ENCODE data around the gene TRIM54. TPM values are rescaled to one million over a fixed set of nuclear protein-coding genes. Genes with fewer than 3 reads are reported as not detected.

Gene TRIM54, protein sequence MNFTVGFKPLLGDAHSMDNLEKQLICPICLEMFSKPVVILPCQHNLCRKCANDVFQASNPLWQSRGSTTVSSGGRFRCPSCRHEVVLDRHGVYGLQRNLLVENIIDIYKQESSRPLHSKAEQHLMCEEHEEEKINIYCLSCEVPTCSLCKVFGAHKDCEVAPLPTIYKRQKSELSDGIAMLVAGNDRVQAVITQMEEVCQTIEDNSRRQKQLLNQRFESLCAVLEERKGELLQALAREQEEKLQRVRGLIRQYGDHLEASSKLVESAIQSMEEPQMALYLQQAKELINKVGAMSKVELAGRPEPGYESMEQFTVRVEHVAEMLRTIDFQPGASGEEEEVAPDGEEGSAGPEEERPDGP
- total RNA-seq: 74.0 and 105 TPM in 2 replicates
- polyA plus RNA-seq (2012): 75.3 TPM

GRCh38 chr2:27281855-27282559, at the start of gene TRIM54:
Gene TRIM54 (plus strand): TSS chr2:27282429. CDS start chr2:27282732, 303 bp downstream.
- peak; percentile 97 for DNase-seq (ENCODE audit: low read depth)

GRCh38 chr2:27233341-27233740, 48.9 kb upstream of the TRIM54 start:
- no peak for DNase-seq (ENCODE audit: low read depth)

- no peak for DNase-seq (ENCODE audit: low read depth)
These were observed 46.1 kb upstream of the TRIM54 start for GRCh38 chr2:27236136-27236535.

DNA sequence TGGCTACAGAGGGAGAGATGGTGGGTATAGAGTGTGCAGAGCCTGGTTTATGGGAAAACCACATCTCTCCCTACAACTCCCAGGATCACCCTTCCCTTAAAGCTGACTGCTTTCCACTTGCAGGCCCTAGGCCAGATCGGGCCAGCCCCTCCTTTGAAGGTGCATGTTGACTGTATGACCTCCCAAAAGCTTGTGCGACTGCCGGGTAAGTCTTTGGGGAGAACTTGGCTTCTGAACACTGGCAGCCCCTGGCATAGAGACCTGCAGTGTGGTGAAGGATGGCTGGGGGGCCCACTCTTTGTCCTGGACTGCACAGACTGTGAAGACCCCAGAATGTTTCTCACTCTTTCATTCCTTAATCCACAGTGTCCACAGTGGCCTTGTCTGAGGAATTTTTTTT, 45.6 kb upstream of the TRIM54 start:
- no peak for DNase-seq (ENCODE audit: low read depth)

GRCh38 chr2:27237341-27237945, 44.8 kb upstream of the TRIM54 start:
- DNase-seq (ENCODE audit: low read depth): no peak

GRCh38 chr2:27238976-27239375, 43.3 kb upstream of the TRIM54 start:
- DNase-seq (ENCODE audit: low read depth): no peak

GRCh38 chr2:27240406-27240805, 41.8 kb upstream of the TRIM54 start:
- no peak for DNase-seq (ENCODE audit: low read depth)

DNA sequence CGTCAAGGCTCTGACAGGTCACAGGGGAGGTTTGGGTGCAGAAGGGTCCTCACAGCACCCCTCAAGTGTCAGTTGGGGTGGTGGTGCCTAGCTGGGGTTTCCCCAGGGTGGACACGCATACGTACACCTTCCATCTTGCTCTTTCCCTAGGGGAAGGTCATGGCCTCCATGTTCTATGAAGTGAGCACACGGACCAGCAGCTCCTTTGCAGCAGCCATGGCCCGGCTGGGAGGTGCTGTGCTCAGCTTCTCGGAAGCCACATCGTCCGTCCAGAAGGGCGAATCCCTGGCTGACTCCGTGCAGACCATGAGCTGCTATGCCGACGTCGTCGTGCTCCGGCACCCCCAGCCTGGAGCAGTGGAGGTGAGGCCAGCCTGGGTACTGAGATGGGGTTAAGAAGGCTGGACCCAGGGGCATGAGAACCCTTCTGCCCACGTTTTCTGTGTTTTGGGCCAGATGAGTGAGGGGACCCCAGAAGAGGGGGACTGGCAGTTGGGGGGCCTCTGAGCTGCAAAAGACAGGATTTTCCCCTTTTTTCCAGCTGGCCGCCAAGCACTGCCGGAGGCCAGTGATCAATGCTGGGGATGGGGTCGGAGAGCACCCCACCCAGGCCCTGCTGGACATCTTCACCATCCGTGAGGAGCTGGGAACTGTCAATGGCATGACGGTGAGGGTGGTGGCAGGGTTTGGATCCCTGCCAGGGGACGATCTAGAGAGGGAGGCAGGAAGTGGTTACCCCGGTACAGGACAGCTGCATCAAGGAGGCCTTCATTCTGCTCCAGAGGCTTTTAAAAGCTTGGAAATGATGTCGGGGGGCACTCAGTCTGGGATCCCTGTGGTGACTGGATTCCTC, 40.2 kb upstream of the TRIM54 start:
- peak; percentile 71 for DNase-seq (ENCODE audit: low read depth)

- DNase-seq (ENCODE audit: low read depth): no peak
These were observed 39.6 kb upstream of the TRIM54 start for GRCh38 chr2:27242614-27242951.

DNA sequence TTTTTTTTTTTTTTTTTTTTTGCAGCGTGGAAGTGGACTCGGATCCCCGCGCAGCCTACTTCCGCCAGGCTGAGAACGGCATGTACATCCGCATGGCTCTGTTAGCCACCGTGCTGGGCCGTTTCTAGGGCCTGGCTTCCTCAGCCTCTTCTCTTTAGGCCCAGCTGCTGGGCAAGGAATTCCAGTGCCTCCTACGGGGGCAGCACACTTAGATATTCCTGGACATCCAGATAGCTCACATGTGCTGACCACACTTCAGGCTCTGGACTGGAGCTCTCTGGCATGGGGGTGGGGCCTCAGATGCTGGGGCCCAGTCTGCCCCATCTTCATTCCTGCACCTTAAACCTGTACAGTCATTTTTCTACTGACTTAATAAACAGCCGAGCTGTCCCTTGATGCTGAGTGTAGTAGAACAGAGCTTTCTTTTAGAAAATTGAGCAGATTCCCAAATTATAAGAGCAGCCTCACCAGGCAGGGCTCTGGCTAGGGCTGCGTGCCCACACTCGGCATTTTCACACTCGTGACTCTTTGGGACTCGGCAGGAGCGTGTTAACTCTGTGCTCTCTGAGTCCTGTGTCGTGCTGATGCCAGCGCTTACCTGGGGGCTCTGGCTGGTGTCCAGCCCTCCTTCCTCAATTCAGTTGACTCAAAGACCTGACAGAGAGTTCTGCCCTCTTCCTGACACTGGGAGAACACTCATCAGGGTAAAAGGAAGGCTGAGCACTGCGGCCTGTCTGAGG, 38.7 kb upstream of the TRIM54 start:
- peak; percentile 72 for DNase-seq (ENCODE audit: low read depth)

DNA sequence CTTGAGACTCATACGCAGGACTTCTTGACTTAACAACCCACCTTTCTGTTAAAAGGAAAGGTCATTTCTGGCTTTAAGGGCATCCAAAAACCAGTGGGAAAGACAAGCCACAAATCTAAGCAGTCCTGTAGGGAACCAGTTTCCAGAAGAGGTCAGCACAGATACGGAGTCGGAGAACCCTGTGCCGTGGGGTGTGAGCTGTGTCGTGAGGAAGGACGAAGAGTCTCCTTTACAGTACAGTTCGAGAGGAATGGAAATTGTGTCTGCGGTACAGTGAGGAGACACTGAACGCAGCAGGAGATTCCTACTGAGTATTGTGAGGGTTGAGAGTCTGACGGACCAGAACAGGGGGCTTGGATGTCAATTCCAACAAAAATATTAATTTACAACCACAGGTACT, 37.1 kb upstream of the TRIM54 start:
- no peak for DNase-seq (ENCODE audit: low read depth)

- no peak for DNase-seq (ENCODE audit: low read depth)
These were observed 36.6 kb upstream of the TRIM54 start for GRCh38 chr2:27245626-27246025.

GRCh38 chr2:27247893-27248292, 34.3 kb upstream of the TRIM54 start:
- DNase-seq (ENCODE audit: low read depth): no peak

GRCh38 chr2:27249159-27249890, 32.9 kb upstream of the TRIM54 start:
- DNase-seq (ENCODE audit: low read depth): no peak

GRCh38 chr2:27249891-27250651, 32.2 kb upstream of the TRIM54 start:
- peak; percentile 36 for DNase-seq (ENCODE audit: low read depth)

- DNase-seq (ENCODE audit: low read depth): no peak
These were observed 31.4 kb upstream of the TRIM54 start for GRCh38 chr2:27250652-27251379.

- no peak for DNase-seq (ENCODE audit: low read depth)
These were observed 30.5 kb upstream of the TRIM54 start for GRCh38 chr2:27251766-27252165.

DNA sequence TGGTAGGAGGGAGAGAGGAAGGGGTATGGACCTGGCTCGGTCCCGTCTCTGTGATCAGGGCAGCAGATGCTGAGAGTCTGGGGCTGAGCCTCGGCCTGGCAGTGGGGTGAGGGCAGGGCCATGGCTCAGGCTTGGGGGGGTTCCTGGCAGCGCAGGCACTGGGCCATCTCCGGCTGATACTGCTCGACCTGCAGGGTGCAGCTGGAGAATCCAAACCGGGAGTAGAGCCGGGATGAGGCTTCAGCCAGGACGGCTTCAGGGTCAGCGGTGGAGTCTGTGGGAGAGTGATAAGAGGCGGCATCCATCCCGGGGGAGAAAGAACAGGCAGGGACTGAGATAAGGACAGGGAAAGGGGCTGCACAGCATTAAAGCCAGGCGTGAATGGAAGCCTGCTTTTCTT, 27.0 kb upstream of the TRIM54 start:
- no peak for DNase-seq (ENCODE audit: low read depth)

- no peak for DNase-seq (ENCODE audit: low read depth)
These were observed 26.6 kb upstream of the TRIM54 start for GRCh38 chr2:27255660-27256059.
